ENCODE data around the gene CDC42.

CDC42 gene

GRCh38 chr1:22040286-22040623 is 12.3 kb upstream of the CDC42 start:
- Histone ChIP-seq H3K36me3 (ENCODE audit: insufficient read depth, low read length) (no peaks in the 10 kb centered on the region), H2AFZ (ENCODE audit: low read depth, low read length) (peak overlapping the region; percentile 72), H3K4me1 (ENCODE audit: insufficient read depth, low read length) (peaks cover 13% of the 10 kb centered on the region), H3K27ac (ENCODE audit: low read length) (peak overlapping the region; percentile 75), H4K20me1 (ENCODE audit: insufficient read depth, low read length) (no peaks in the 10 kb centered on the region), H3K27me3 (ENCODE audit: insufficient read depth, low read length, poor library complexity) (no peaks in the 10 kb centered on the region), H3K79me2 (ENCODE audit: insufficient read depth, low read length) (no peaks in the 10 kb centered on the region), H3K9me3 (ENCODE audit: insufficient read depth, low read length, severe bottlenecking) (no peaks in the 10 kb centered on the region), H3K9ac (ENCODE audit: low read depth, low read length) (0 out of 2 replicates have a peak overlapping the region, but pooled peaks have one; percentile 19), H3K4me3 (ENCODE audit: low read depth in 1 of 2, low read length in 2 of 2) (no peak overlapping the region), H3K4me2 (ENCODE audit: insufficient read depth, low read length) (peak overlapping the region; percentile 52)
- DNase-seq (no peak), ATAC-seq (ENCODE audit: insufficient read depth, low read depth) (no peak)
- TF ChIP-seq, protein P1, sequence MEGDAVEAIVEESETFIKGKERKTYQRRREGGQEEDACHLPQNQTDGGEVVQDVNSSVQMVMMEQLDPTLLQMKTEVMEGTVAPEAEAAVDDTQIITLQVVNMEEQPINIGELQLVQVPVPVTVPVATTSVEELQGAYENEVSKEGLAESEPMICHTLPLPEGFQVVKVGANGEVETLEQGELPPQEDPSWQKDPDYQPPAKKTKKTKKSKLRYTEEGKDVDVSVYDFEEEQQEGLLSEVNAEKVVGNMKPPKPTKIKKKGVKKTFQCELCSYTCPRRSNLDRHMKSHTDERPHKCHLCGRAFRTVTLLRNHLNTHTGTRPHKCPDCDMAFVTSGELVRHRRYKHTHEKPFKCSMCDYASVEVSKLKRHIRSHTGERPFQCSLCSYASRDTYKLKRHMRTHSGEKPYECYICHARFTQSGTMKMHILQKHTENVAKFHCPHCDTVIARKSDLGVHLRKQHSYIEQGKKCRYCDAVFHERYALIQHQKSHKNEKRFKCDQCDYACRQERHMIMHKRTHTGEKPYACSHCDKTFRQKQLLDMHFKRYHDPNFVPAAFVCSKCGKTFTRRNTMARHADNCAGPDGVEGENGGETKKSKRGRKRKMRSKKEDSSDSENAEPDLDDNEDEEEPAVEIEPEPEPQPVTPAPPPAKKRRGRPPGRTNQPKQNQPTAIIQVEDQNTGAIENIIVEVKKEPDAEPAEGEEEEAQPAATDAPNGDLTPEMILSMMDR (IDR thresholded peaks at IDR 0.05; ENCODE audit: borderline replicate concordance, extremely low read depth, low read length, poor library complexity, severe bottlenecking) = no peak
- no peak for TF ChIP-seq EZH2 (IDR thresholded peaks at IDR 0.05; ENCODE audit: borderline replicate concordance, low read depth, low read length, severe bottlenecking)

- ATAC-seq (ENCODE audit: insufficient read depth, low read depth) (no peak), DNase-seq (no peak)
- H3K9ac ChIP-seq (ENCODE audit: low read depth, low read length) = no peak overlapping the region
- no peak overlapping the region for H3K27ac ChIP-seq (ENCODE audit: low read length)
- no peaks in the 10 kb centered on the region for H3K36me3 ChIP-seq (ENCODE audit: insufficient read depth, low read length)
- H4K20me1 ChIP-seq (ENCODE audit: insufficient read depth, low read length) = no peaks in the 10 kb centered on the region
- H2AFZ ChIP-seq (ENCODE audit: low read depth, low read length) = no peak overlapping the region
- peaks cover 13% of the 10 kb centered on the region for H3K4me1 ChIP-seq (ENCODE audit: insufficient read depth, low read length)
- H3K79me2 ChIP-seq (ENCODE audit: insufficient read depth, low read length) = no peaks in the 10 kb centered on the region
- H3K9me3 ChIP-seq (ENCODE audit: insufficient read depth, low read length, severe bottlenecking) = no peaks in the 10 kb centered on the region
- no peak overlapping the region for H3K4me3 ChIP-seq (ENCODE audit: low read depth in 1 of 2, low read length in 2 of 2)
- H3K27me3 ChIP-seq (ENCODE audit: insufficient read depth, low read length, poor library complexity) = no peaks in the 10 kb centered on the region
- TF ChIP-seq EZH2 (IDR thresholded peaks at IDR 0.05; ENCODE audit: borderline replicate concordance, low read depth, low read length, severe bottlenecking) = no peak
- TF ChIP-seq, protein P1 (IDR thresholded peaks at IDR 0.05; ENCODE audit: borderline replicate concordance, extremely low read depth, low read length, poor library complexity, severe bottlenecking) = no peak
- H3K4me2 ChIP-seq (ENCODE audit: insufficient read depth, low read length) = no peak overlapping the region
Measured at GRCh38 chr1:22041505-22041904, 11.0 kb upstream of the CDC42 start.

DNA sequence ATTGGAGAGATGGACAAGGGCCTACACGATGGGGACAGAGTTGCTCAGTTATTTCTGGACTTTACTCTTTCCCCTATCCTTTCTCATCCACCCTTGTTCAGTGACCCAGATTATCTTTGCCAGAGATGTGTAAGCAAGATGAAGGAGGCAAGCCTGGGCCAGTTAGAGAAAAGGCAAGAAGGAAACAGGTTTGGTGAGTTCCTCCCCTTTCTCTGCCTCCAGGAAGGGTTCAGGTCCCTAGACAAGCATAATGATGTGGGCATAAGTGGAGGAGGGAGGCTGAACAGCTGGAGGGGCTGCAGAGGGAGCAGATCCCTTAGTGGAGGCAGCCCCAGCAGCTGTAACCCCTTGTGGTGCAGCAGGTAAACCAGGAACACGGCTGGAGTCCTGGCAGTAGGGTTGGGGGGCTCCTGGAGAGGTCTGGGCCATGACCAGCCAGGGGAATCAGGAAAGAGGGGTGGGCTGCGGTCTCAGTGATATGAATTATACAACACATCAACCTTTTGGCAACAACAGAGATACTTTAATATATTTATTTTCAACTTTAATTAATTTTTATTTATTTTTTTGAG is 9.2 kb upstream of the CDC42 start:
- H2AFZ ChIP-seq (ENCODE audit: low read depth, low read length) = no peak overlapping the region
- no peak overlapping the region for H3K9ac ChIP-seq (ENCODE audit: low read depth, low read length)
- no peaks in the 10 kb centered on the region for H3K36me3 ChIP-seq (ENCODE audit: insufficient read depth, low read length)
- H3K9me3 ChIP-seq (ENCODE audit: insufficient read depth, low read length, severe bottlenecking) = no peaks in the 10 kb centered on the region
- TF ChIP-seq EZH2 (IDR thresholded peaks at IDR 0.05; ENCODE audit: borderline replicate concordance, low read depth, low read length, severe bottlenecking) = no peak
- TF ChIP-seq, protein P1 (IDR thresholded peaks at IDR 0.05; ENCODE audit: borderline replicate concordance, extremely low read depth, low read length, poor library complexity, severe bottlenecking) = no peak
- H3K4me1 ChIP-seq (ENCODE audit: insufficient read depth, low read length) = peaks cover 13% of the 10 kb centered on the region
- no peaks in the 10 kb centered on the region for H4K20me1 ChIP-seq (ENCODE audit: insufficient read depth, low read length)
- no peak overlapping the region for H3K4me2 ChIP-seq (ENCODE audit: insufficient read depth, low read length)
- no peak for DNase-seq
- H3K27me3 ChIP-seq (ENCODE audit: insufficient read depth, low read length, poor library complexity) = no peaks in the 10 kb centered on the region
- H3K79me2 ChIP-seq (ENCODE audit: insufficient read depth, low read length) = no peaks in the 10 kb centered on the region
- no peak for ATAC-seq (ENCODE audit: insufficient read depth, low read depth)
- H3K4me3 ChIP-seq (ENCODE audit: low read depth in 1 of 2, low read length in 2 of 2) = no peak overlapping the region
- H3K27ac ChIP-seq (ENCODE audit: low read length) = no peak overlapping the region
